GM23338 (cell line): Measurements from ENCODE around the gene SRPRA. TPM values are rescaled to one million over a fixed set of nuclear protein-coding genes. Genes with fewer than 3 reads are reported as not detected.

Experiments used
- ATAC-seq: fragments of 200-7000 bp; cut with Tn5 transposase; 3 replicates; pipeline ENCODE4 v1.9.1; 2020
- DNase-seq: peaks from one replicate; pipeline ENCODE4 v3.0.0-alpha.2; 2015; ENCODE audit warnings: low spot score
- H2AFZ ChIP-seq: fragments of 200-600 bp; sonication (generic); 2 replicates; pipeline ENCODE4 v1.8.0; 2016; ENCODE audit warnings: antibody characterized with exemption, mild to moderate bottlenecking, moderate library complexity
- H3F3A ChIP-seq: fragments of 200-600 bp; sonication (generic); replicated peaks from 2 replicates; pipeline ENCODE4 v1.8.0; 2017; ENCODE audit warnings: antibody characterized with exemption, mixed run types, low read depth
- H3K27ac ChIP-seq: fragments of 200-600 bp; sonication (generic); 2 replicates; pipeline ENCODE4 v1.6.1; 2016; ENCODE audit warnings: low read depth
- H3K27me3 ChIP-seq: fragments of 200-600 bp; sonication (generic); 2 replicates; pipeline ENCODE4 v1.8.0; 2016; ENCODE audit warnings: mild to moderate bottlenecking, mixed run types, moderate library complexity; ENCODE audit not compliant: insufficient read depth
- H3K36me3 ChIP-seq: fragments of 200-600 bp; sonication (generic); 2 replicates; pipeline ENCODE4 v1.8.0; 2016; ENCODE audit warnings: mild to moderate bottlenecking; ENCODE audit not compliant: insufficient read depth
- H3K4me1 ChIP-seq: fragments of 200-600 bp; sonication (generic); 2 replicates; pipeline ENCODE4 v1.8.0; 2016; ENCODE audit warnings: mild to moderate bottlenecking, moderate library complexity; ENCODE audit not compliant: insufficient read depth
- H3K4me2 ChIP-seq: fragments of 200-600 bp; sonication (generic); 2 replicates; pipeline ENCODE4 v1.7.1; 2017; ENCODE audit warnings: mixed run types
- H3K4me3 ChIP-seq: fragments of 200-600 bp; sonication (generic); 2 replicates; pipeline ENCODE4 v1.6.1; 2016; ENCODE audit warnings: mixed run types
- H3K79me2 ChIP-seq: fragments of 200-600 bp; sonication (generic); replicated peaks from 2 replicates; pipeline ENCODE4 v1.8.0; 2017; ENCODE audit warnings: mild to moderate bottlenecking; ENCODE audit not compliant: insufficient read depth
- H3K9me2 ChIP-seq: fragments of 200-600 bp; sonication (generic); 2 replicates; pipeline ENCODE4 v1.8.0; 2017; ENCODE audit not compliant: insufficient read depth
- H4K20me1 ChIP-seq: fragments of 200-600 bp; sonication (generic); replicated peaks from 2 replicates; pipeline ENCODE4 v1.8.0; 2017; ENCODE audit warnings: mild to moderate bottlenecking; ENCODE audit not compliant: insufficient read depth
- H3K27ac Mint-ChIP-seq: 2 replicates; pipeline ENCODE4 v1.8.0; 2020; ENCODE audit warnings: inconsistent platforms, mild to moderate bottlenecking, moderate library complexity, mixed read lengths
- H3K27me3 Mint-ChIP-seq: 3 replicates; pipeline ENCODE4 v1.8.0; 2022; ENCODE audit warnings: low read depth, mild to moderate bottlenecking, moderate library complexity, mixed read lengths, inconsistent platforms; ENCODE audit not compliant: insufficient read depth, poor library complexity
- H3K36me3 Mint-ChIP-seq: 3 replicates; pipeline ENCODE4 v1.8.0; 2021; ENCODE audit warnings: low read depth, mild to moderate bottlenecking, inconsistent platforms, moderate library complexity, mixed read lengths
- H3K4me1 Mint-ChIP-seq: 3 replicates; pipeline ENCODE4 v1.8.0; 2020; ENCODE audit warnings: mild to moderate bottlenecking, inconsistent platforms, mixed read lengths
- H3K4me3 Mint-ChIP-seq: 3 replicates; pipeline ENCODE4 v1.8.0; 2021; ENCODE audit warnings: moderate library complexity, mild to moderate bottlenecking, inconsistent platforms, mixed read lengths
- H3K9me3 Mint-ChIP-seq: 3 replicates; pipeline ENCODE4 v1.8.0; 2020; ENCODE audit warnings: moderate library complexity, mild to moderate bottlenecking, inconsistent platforms, mixed read lengths
- CREB1 ChIP-seq: fragments of 250-450 bp; sonication (Bioruptor Pico); IDR thresholded peaks from 2 replicates; pipeline ENCODE4 v1.5.0; 2020; ENCODE audit warnings: low read depth, mild to moderate bottlenecking, moderate library complexity
- EZH2 ChIP-seq: fragments of 200-600 bp; sonication (generic); IDR thresholded peaks from one replicate; pipeline ENCODE4 v1.8.0; 2017; ENCODE audit warnings: antibody characterized with exemption, mild to moderate bottlenecking, low read depth; ENCODE audit not compliant: unreplicated experiment
- EZH2phosphoT487 ChIP-seq: fragments of 200-600 bp; sonication (generic); IDR thresholded peaks from one replicate; pipeline ENCODE4 v1.8.1; 2018; ENCODE audit warnings: antibody characterized with exemption; ENCODE audit not compliant: unreplicated experiment
- JUNB ChIP-seq: IDR thresholded peaks from one replicate; pipeline ENCODE4 v1.6.1; 2016; ENCODE audit warnings: antibody characterized with exemption; ENCODE audit not compliant: unreplicated experiment
- NANOG ChIP-seq: IDR thresholded peaks from 2 replicates; pipeline ENCODE4 v1.6.1; 2016; ENCODE audit warnings: antibody characterized with exemption, borderline replicate concordance
- POLR2AphosphoS5 ChIP-seq: IDR thresholded peaks from 2 replicates; pipeline ENCODE4 v1.6.1; 2016; ENCODE audit warnings: antibody characterized with exemption, low read depth
- STAT1 ChIP-seq: IDR thresholded peaks from one replicate; pipeline ENCODE4 v1.6.1; 2016; ENCODE audit warnings: antibody characterized with exemption; ENCODE audit not compliant: unreplicated experiment
- ZNF114 ChIP-seq: fragments of 250-450 bp; sonication (Bioruptor Pico); IDR thresholded peaks from 2 replicates; pipeline ENCODE4 v1.5.0; 2020; ENCODE audit warnings: mild to moderate bottlenecking, moderate library complexity
- ZNF331 ChIP-seq: fragments of 250-450 bp; sonication (Bioruptor Pico); IDR thresholded peaks from 2 replicates; pipeline ENCODE4 v1.5.0; 2020; ENCODE audit warnings: low read depth, mild to moderate bottlenecking, moderate library complexity
- polyA plus RNA-seq: library from polyadenylated mRNA; unstranded; fragments of >200 nt; fragmentation: Nextera tagmentation; extraction: Ambion mirVana; gene quantifications from 2 replicates; pipeline ENCODE4 v1.2.1, GENCODE V29; 2016
- total RNA-seq: library from RNA; depleted of rRNA; stranded (reverse); fragments of >200 nt; shearing (Covaris generic); gene quantifications from 2 replicates; pipeline ENCODE4 v1.2.3, GENCODE V29; 2014
- TF ChIP-seq, protein P1 (sequence below): IDR thresholded peaks from 2 replicates; pipeline ENCODE4 v1.6.1; 2016; ENCODE audit warnings: antibody characterized with exemption
- TF ChIP-seq, protein P2 (sequence below): fragments of 250-450 bp; sonication (Bioruptor Pico); IDR thresholded peaks from 2 replicates; pipeline ENCODE4 v1.5.0; 2020; ENCODE audit warnings: mild to moderate bottlenecking, moderate library complexity
- TF ChIP-seq, protein P3 (sequence below), 2 experiments: fragments of 200-600 bp in 1 of 2; sonication (generic) in 1 of 2; conservative IDR thresholded peaks; 2 replicates each; pipeline versions ENCODE4 v1.5.1 to v1.6.1; 2016 to 2017; ENCODE audit warnings: antibody characterized with exemption in 2 of 2, low read depth in 2 of 2, mild to moderate bottlenecking in 2 of 2, moderate library complexity in 1 of 2
- TF ChIP-seq, protein P4 (sequence below): IDR thresholded peaks from one replicate; pipeline ENCODE4 v1.6.1; 2018; ENCODE audit warnings: antibody characterized with exemption; ENCODE audit not compliant: unreplicated experiment

Gene SRPRA
- total and polyA plus RNA-seq, 2 experiments from 2014 or later: 27.1 to 53.2 TPM

DNA sequence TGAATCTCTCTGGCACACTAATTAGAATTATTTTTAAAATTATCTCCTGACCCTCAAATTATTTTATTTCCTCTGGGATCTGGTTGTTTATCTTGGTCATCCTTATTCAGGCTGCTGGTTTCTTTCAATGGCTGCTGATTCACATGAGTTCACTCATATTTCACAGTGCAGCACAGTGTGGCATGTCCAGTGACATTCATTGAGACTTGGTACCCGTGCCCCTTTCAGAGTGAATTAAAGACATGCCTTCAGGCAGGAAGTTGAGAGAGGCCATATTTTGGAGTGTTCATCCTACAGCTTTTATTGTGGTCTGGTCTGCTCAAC is 48.7 kb upstream of the SRPRA start:
- Mint-ChIP-seq H3K9me3 (no peaks in the 10 kb centered on the region), H3K4me1 (no peaks in the 10 kb centered on the region), H3K27me3 (no peaks in the 10 kb centered on the region), H3K36me3 (peaks cover 19% of the 10 kb centered on the region), H3K4me3 (no peak overlapping the region), H3K27ac (no peak overlapping the region)
- no peak overlapping the region for H3K4me2 ChIP-seq
- H3K79me2 ChIP-seq: no peaks in the 10 kb centered on the region; the same call in 1 of the 2 replicates
- H4K20me1 ChIP-seq: no peaks in the 10 kb centered on the region
- H3K27me3 ChIP-seq: no peaks in the 10 kb centered on the region
- no peak overlapping the region for H2AFZ ChIP-seq
- no peaks in the 10 kb centered on the region for H3K4me1 ChIP-seq
- ATAC-seq (no peak), DNase-seq (no peak)
- no peak overlapping the region for H3K27ac ChIP-seq
- TF ChIP-seq JUNB (no peak), CREB1 (CRISPR knock-in tag) (no peak), NANOG (no peak), EZH2phosphoT487 (no peak), STAT1 (no peak), EZH2 (no peak), POLR2AphosphoS5 (no peak), ZNF331 (no peak), ZNF114 (CRISPR knock-in tag) (no peak)
- TF ChIP-seq, protein P1, sequence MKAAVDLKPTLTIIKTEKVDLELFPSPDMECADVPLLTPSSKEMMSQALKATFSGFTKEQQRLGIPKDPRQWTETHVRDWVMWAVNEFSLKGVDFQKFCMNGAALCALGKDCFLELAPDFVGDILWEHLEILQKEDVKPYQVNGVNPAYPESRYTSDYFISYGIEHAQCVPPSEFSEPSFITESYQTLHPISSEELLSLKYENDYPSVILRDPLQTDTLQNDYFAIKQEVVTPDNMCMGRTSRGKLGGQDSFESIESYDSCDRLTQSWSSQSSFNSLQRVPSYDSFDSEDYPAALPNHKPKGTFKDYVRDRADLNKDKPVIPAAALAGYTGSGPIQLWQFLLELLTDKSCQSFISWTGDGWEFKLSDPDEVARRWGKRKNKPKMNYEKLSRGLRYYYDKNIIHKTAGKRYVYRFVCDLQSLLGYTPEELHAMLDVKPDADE: no peak
- TF ChIP-seq, protein P2, sequence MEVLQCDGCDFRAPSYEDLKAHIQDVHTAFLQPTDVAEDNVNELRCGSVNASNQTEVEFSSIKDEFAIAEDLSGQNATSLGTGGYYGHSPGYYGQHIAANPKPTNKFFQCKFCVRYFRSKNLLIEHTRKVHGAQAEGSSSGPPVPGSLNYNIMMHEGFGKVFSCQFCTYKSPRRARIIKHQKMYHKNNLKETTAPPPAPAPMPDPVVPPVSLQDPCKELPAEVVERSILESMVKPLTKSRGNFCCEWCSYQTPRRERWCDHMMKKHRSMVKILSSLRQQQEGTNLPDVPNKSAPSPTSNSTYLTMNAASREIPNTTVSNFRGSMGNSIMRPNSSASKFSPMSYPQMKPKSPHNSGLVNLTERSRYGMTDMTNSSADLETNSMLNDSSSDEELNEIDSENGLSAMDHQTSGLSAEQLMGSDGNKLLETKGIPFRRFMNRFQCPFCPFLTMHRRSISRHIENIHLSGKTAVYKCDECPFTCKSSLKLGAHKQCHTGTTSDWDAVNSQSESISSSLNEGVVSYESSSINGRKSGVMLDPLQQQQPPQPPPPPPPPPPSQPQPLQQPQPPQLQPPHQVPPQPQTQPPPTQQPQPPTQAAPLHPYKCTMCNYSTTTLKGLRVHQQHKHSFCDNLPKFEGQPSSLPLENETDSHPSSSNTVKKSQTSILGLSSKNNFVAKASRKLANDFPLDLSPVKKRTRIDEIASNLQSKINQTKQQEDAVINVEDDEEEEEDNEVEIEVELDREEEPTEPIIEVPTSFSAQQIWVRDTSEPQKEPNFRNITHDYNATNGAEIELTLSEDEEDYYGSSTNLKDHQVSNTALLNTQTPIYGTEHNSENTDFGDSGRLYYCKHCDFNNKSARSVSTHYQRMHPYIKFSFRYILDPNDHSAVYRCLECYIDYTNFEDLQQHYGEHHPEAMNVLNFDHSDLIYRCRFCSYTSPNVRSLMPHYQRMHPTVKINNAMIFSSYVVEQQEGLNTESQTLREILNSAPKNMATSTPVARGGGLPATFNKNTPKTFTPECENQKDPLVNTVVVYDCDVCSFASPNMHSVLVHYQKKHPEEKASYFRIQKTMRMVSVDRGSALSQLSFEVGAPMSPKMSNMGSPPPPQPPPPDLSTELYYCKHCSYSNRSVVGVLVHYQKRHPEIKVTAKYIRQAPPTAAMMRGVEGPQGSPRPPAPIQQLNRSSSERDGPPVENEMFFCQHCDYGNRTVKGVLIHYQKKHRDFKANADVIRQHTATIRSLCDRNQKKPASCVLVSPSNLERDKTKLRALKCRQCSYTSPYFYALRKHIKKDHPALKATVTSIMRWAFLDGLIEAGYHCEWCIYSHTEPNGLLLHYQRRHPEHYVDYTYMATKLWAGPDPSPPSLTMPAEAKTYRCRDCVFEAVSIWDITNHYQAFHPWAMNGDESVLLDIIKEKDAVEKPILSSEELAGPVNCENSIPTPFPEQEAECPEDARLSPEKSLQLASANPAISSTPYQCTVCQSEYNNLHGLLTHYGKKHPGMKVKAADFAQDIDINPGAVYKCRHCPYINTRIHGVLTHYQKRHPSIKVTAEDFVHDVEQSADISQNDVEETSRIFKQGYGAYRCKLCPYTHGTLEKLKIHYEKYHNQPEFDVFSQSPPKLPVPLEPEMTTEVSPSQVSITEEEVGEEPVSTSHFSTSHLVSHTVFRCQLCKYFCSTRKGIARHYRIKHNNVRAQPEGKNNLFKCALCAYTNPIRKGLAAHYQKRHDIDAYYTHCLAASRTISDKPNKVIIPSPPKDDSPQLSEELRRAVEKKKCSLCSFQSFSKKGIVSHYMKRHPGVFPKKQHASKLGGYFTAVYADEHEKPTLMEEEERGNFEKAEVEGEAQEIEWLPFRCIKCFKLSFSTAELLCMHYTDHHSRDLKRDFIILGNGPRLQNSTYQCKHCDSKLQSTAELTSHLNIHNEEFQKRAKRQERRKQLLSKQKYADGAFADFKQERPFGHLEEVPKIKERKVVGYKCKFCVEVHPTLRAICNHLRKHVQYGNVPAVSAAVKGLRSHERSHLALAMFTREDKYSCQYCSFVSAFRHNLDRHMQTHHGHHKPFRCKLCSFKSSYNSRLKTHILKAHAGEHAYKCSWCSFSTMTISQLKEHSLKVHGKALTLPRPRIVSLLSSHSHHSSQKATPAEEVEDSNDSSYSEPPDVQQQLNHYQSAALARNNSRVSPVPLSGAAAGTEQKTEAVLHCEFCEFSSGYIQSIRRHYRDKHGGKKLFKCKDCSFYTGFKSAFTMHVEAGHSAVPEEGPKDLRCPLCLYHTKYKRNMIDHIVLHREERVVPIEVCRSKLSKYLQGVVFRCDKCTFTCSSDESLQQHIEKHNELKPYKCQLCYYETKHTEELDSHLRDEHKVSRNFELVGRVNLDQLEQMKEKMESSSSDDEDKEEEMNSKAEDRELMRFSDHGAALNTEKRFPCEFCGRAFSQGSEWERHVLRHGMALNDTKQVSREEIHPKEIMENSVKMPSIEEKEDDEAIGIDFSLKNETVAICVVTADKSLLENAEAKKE (CRISPR knock-in tag): no peak
- TF ChIP-seq, protein P3, sequence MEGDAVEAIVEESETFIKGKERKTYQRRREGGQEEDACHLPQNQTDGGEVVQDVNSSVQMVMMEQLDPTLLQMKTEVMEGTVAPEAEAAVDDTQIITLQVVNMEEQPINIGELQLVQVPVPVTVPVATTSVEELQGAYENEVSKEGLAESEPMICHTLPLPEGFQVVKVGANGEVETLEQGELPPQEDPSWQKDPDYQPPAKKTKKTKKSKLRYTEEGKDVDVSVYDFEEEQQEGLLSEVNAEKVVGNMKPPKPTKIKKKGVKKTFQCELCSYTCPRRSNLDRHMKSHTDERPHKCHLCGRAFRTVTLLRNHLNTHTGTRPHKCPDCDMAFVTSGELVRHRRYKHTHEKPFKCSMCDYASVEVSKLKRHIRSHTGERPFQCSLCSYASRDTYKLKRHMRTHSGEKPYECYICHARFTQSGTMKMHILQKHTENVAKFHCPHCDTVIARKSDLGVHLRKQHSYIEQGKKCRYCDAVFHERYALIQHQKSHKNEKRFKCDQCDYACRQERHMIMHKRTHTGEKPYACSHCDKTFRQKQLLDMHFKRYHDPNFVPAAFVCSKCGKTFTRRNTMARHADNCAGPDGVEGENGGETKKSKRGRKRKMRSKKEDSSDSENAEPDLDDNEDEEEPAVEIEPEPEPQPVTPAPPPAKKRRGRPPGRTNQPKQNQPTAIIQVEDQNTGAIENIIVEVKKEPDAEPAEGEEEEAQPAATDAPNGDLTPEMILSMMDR (conservative IDR thresholded peaks at IDR 0.05; ENCODE audit: low read depth in 2 of 2): no peak
- TF ChIP-seq, protein P4, sequence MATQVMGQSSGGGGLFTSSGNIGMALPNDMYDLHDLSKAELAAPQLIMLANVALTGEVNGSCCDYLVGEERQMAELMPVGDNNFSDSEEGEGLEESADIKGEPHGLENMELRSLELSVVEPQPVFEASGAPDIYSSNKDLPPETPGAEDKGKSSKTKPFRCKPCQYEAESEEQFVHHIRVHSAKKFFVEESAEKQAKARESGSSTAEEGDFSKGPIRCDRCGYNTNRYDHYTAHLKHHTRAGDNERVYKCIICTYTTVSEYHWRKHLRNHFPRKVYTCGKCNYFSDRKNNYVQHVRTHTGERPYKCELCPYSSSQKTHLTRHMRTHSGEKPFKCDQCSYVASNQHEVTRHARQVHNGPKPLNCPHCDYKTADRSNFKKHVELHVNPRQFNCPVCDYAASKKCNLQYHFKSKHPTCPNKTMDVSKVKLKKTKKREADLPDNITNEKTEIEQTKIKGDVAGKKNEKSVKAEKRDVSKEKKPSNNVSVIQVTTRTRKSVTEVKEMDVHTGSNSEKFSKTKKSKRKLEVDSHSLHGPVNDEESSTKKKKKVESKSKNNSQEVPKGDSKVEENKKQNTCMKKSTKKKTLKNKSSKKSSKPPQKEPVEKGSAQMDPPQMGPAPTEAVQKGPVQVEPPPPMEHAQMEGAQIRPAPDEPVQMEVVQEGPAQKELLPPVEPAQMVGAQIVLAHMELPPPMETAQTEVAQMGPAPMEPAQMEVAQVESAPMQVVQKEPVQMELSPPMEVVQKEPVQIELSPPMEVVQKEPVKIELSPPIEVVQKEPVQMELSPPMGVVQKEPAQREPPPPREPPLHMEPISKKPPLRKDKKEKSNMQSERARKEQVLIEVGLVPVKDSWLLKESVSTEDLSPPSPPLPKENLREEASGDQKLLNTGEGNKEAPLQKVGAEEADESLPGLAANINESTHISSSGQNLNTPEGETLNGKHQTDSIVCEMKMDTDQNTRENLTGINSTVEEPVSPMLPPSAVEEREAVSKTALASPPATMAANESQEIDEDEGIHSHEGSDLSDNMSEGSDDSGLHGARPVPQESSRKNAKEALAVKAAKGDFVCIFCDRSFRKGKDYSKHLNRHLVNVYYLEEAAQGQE: no peak
- H3K36me3 ChIP-seq: no peaks in the 10 kb centered on the region
- no peak overlapping the region for H3K4me3 ChIP-seq
- no peaks in the 10 kb centered on the region for H3K9me2 ChIP-seq
- no peaks in the 10 kb centered on the region for H3F3A ChIP-seq
